ENCODE measurements around the gene LRCH3.
"Not testable (repeated sequence)": the region's sequence is repeated elsewhere in the genome, so short reads cannot be mapped to it uniquely, and the experiment has no call there.

LRCH3 gene

GRCh38 chr3:197887430-197888053 lies 96.5 kb downstream of the LRCH3 start:
- not testable (repeated sequence) for FAIRE-seq

GRCh38 chr3:197888511-197888910 lies 97.5 kb downstream of the LRCH3 start:
- no peak for FAIRE-seq

- FAIRE-seq = no peak
Observed at GRCh38 chr3:197889204-197889930, 98.3 kb downstream of the LRCH3 start.

DNA sequence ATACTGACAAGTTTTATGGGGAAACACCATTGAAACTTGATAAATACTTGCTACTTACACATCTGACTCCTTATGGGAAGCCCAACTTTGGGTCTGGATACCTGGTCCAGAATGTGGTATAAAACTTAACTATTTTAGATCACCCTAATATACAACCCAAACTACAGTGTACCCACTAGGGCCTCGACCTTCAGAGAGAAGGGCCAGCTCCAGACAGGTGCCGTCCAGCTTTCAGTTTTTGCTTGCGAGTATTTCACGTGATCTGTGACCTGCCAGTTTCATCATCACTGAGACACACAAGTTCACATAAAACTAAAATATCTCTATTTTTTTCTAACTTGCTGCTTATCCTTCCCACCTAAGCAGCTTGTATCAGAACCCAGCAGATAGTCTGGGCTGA lies 99.6 kb downstream of the LRCH3 start:
- no peak for FAIRE-seq

DNA sequence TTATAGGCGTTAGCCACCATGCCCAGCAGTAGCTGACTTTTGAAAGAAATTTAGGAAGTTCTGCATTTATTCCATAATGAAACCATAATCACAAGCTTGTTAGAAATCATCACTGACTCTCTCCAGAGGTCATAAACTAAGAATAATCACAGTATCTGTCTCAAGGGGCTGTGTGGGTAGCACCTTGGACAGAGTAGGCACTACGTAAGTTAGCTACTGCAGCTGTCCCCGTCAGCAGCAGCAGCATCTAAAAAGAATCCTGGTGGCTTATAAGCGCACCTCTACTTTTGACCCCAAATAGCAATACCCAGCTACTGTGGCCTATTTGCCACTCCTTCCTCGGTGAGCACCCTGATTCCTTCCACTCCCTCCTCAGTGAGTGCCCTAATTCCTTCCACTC lies 101.1 kb downstream of the LRCH3 start:
- FAIRE-seq = no peak

- FAIRE-seq = no peak
Observed at GRCh38 chr3:197896421-197896820, 105.4 kb downstream of the LRCH3 start.

GRCh38 chr3:197899833-197900478 lies 108.9 kb downstream of the LRCH3 start:
- no peak for FAIRE-seq

DNA sequence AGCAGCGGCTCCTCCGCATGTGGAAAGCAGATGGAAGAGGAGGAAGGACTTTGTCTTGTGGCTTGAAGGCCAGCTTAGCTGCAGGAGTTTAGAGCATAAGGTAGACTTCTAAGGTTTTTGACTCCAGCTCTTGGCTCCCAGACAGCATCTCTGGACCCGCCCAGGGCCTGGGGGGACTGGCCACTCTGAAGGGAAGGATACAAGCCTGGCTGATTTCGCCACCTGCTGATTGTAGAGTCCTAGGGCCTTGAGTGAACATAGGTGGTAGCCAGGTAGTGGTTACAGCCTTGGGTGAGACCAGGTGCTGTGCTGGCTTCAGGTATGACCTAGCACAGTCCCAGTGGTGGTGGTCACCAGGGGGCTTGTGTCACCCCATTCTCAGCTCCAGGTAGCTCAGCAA lies 110.6 kb downstream of the LRCH3 start:
- FAIRE-seq = no peak

GRCh38 chr3:197906023-197906849 lies 115.2 kb downstream of the LRCH3 start:
- FAIRE-seq = no peak

DNA sequence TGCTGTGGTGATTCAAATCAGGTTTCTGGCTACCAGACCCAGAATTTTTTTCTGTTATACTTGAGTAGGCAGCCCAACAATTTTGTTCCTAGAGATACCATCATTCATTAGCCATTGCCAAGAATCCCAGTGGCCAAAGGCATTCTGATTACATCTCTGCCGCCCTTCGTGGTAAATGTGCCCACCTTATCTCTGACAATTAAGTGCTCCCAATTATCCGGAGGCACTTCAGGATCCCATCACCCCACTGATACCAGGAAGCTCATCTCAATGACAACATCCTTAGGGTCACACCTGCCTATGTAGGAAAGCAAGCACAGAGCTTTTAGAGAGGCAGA lies 115.8 kb downstream of the LRCH3 start:
- no peak for FAIRE-seq

GRCh38 chr3:197907196-197907595 lies 116.1 kb downstream of the LRCH3 start:
- no peak for FAIRE-seq

- not testable (repeated sequence) for FAIRE-seq
Observed at GRCh38 chr3:197908550-197908949, 117.5 kb downstream of the LRCH3 start.

GRCh38 chr3:197908957-197909701 lies 118.1 kb downstream of the LRCH3 start:
- no peak for FAIRE-seq

DNA sequence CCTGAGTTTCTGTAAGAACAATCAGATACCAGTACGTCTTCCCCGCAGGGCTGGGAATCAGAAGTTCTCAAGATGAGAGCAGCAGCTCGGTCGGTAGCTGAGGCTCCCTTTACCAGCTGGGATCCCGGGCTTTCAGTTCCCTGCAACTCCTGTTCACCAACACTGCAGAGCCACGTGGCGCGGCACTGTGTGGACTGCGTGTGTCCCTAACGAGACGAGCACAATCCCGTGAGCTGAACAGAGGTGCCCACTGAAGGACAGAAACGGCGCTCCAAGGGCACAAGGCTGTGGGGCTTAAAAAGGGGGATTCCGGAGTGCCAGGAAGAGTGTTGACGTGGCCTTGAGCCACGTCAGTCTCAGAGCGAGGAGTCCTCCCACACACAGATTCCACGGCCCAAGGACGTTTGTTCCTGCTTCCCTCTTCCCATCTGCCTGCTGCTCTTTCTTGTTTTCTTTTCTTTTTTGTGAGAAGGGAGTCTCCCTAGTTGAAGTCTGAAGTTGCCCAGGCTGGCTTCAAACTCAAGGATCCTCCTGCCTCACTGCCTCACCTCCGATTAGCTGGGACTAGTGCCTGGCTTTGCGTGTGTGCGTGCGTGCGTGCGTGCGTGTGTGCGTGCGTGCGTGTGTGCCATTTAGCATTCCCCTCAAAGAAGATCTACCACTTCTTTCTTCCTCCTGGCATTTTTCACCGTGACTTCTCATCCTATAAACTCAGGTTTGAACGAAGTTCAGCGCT lies 121.9 kb downstream of the LRCH3 start:
- FAIRE-seq = no peak

- FAIRE-seq = no peak
Observed at GRCh38 chr3:197913641-197914380, 122.8 kb downstream of the LRCH3 start.

DNA sequence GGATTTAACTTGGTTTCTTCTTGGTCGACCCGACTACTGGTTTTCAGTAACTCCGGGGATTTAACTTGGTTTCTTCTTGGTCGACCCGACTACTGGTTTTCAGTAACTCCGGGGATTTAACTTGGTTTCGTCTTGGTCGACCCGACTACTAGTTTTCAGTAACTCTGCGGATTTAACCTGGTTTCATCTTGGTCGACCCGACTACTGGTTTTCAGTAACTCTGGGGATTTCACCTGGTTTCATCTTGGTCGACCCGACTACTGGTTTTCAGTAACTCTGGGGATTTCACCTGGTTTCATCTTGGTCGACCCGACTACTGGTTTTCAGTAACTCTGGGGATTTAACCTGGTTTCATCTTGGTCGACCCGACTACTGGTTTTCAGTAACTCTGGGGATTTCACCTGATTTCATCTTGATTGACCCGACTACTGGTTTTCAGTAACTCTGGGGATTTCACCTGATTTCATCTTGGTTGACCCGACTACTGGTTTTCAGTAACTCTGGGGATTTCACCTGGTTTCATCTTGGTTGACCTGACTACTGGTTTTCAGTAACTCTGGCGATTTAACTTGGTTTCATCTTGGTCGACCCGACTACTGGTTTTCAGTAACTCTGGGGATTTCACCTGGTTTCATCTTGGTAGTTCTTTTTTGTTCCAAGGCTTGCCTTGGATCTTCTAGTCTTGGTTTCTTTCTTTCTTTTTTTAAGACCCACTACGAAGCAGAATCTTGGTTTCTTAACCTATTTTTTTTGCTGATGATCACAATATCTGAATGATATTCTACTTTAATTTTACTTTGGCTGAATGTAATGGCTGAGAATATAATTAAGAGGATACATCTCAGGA lies 130.6 kb downstream of the LRCH3 start:
- FAIRE-seq = not testable (repeated sequence)

DNA sequence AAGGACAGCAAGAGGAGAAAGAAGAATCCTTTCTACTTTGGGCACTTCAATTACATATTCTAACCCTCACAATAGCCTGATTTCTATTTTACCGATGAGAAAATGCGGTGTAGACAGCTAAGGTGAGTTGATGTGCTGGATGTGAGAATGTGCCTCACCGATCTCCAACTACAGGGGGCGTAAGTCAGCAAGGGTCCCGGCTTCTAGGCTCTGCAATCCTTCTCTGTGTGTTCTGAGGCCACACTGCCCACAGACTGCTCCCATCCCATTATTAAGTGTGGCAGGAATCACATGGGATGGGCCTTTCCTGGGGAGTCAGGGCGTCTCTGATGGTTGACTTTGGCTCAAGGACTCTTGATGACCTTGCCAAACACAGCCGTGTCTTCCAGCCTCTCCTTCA lies 135.4 kb downstream of the LRCH3 start:
- FAIRE-seq = no peak

DNA sequence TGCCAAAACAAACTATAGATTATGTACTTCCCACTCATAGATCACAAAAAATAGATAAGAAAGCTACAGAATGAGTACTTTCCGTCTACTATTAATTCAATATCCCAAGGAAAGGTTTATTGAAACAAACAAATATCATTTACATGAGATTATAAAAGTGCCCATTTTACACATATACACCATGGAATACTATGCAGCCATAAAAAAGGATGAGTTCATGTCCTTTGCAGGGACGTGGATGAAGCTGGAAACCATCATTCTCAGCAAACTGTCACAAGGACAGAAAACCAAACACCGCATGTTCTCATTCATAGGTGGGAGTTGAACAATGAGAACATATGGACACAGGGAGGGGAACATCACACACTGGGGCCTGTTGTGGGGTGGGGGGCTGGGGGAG lies 136.5 kb downstream of the LRCH3 start:
- not testable (repeated sequence) for FAIRE-seq

GRCh38 chr3:197936819-197937384 lies 145.8 kb downstream of the LRCH3 start:
- no peak for FAIRE-seq
